Esophagus mucosa (tissue), 1 donor: ENCODE results near the gene CRTAC1. TPM values are rescaled to one million over a fixed set of nuclear protein-coding genes. Genes with fewer than 3 reads are reported as not detected.

Experiments used
- ATAC-seq: fragments of 200-7000 bp; cut with Tn5 transposase; one replicate; pipeline ENCODE4 v1.9.1; 2020
- total RNA-seq: library from RNA; stranded (reverse); gene quantifications from one replicate; pipeline ENCODE4 v1.2.4, GENCODE V29; 2023
- donor health status: DM: yes; HTN: yes; CAD: no.

Gene CRTAC1
- total RNA-seq, 1 donor from 2014 or later = 1.5 TPM

DNA sequence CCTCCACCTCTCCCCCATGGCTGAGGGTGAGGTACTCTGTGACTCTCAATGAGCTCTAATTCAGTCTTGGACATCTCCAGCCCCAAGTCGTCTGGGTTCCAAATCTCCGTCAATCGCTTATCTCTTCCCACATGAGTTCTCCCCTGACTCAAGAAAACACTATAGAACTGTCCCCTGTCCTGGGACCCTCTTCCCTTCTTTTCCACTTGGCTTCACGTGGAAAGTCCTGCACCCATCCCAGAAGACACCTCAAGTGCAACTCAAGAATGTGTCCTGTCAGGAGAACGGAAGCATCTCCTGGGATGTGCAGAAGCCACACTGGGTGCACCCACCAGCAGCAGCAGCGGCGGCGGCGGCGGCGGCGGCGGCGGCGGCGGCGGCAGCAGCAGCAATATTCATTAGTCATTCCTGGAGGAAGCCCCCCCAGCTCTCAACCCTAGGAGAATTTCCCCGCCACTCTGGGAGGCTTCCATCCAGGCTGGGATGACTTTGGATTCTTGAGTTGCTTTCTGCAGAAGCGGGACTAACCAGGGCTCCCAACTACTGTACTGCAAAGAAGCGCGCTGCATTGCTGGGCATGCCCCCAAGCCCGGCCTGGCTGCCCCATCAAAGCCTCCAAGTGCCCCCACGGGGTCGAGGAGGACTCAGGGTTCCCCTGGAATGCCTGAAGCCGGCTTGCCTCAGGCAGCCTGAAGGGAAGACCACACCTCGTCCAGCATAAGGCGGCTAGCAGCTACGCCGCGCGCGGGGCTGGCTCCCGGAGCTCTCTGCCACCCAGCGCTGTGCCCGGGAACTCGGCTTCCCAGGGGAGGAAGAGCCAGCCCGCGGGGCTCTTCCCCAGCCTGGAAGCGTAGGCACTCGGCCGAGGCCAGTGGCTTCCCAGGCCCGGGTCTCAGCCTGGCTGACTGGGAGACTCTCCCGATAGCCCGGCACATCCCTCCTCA, 1.0 kb downstream of the CRTAC1 start:
- no peak for ATAC-seq

DNA sequence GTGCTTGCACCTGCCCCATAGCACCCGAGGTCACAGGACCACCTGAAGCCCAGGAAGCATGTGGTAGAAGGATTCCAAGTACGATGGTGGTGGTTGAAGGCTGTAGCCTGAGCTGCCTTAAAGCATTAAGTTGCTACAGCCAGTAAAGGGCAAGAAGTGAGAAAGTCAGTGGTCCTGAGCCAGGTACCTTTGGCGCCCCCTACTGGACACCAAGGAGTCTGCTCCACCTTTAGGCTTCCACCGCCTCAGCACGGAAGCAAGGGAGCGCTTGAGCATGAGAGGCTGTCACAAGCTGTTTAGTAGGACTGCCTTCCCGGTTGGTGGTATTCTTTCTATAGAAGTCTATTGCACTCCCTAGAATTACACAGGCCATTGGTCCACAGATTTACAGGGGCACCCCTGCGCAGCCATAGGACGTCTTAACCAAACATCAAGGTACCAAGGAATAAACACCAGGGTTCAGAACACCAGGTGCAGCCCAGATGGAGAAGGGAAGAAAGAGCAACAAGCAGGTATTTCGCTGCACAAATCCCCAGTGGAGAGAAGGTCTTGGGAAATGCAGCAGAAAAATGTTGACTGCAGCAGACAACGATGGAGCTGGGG, 2.2 kb downstream of the CRTAC1 start:
- ATAC-seq = peak; percentile 69

DNA sequence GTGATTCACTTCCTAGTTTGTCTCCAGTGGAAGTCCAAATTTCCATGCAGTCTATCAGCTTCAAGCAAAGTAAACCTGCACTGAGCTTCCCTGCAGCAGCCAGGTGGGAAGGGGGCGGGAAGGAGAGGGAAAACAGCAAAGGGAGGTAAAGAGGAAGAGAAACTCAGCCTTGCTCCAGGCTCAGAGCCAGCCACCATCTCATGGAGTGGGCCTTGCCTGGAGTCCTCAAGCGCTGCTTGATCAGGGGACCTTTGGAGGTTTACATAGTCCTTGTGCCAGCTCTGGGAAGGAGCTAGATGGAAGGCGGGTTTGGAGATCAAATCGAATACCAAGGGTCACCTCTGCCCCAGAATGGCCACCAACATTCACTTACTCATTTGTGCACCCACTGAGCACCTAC, 7.4 kb downstream of the CRTAC1 start:
- ATAC-seq = no peak

DNA sequence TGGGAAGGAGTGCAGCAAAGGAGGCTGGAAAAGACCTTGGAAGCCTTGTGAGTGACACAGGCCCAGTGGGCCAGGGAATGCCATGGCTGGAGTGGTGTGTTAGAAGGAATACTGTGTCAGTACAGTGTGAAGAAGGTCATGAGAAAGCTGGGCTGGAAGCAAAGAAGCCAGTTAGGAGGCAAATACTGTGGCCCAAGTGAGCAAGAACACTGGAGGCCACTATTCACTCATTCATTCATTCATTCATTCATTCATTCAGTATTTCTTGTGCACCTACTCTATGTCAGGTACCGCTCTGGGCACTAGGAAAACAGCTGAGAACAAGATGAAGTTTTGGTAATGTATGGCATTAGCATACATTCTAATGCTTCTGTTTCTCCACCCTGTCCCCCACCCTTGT, 9.6 kb downstream of the CRTAC1 start:
- no peak for ATAC-seq

DNA sequence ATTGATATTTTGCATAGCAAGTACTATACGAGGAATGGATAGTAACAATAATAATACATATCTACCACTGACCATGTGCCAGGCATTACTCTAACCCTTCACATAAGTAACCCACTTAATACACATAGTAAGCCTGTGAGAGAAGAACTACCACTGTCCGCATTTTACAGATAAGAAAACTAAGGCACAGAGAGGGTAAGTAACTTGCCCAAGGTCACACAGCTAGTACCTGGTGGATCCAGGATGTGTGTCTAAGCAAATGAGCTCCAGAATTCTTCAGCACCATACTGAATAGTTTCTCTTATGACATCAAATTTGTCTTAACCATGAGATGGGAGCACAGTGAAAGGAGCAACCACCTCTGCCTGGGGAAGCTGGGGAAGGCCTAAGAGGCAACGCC, 10.2 kb downstream of the CRTAC1 start:
- ATAC-seq = no peak

DNA sequence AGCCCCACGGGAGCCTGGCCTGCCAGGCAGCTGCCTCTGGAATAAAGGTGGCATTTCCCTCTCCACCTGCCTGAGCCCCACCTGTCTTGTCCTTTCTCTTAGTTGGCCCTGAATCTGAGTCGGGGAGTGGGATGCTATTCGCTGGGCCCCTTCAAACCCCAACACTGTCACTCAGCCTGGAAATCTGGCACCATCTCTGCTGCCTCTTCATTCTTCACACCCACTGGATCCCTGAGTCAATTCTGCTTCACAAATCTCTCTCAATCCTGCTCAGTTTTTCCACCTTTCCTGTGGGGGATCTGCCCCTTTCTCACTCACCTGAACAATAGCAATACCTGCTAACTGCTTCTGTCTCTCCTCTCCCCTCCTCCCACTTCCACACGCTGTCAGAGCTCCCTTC, 10.6 kb downstream of the CRTAC1 start:
- ATAC-seq = no peak

DNA sequence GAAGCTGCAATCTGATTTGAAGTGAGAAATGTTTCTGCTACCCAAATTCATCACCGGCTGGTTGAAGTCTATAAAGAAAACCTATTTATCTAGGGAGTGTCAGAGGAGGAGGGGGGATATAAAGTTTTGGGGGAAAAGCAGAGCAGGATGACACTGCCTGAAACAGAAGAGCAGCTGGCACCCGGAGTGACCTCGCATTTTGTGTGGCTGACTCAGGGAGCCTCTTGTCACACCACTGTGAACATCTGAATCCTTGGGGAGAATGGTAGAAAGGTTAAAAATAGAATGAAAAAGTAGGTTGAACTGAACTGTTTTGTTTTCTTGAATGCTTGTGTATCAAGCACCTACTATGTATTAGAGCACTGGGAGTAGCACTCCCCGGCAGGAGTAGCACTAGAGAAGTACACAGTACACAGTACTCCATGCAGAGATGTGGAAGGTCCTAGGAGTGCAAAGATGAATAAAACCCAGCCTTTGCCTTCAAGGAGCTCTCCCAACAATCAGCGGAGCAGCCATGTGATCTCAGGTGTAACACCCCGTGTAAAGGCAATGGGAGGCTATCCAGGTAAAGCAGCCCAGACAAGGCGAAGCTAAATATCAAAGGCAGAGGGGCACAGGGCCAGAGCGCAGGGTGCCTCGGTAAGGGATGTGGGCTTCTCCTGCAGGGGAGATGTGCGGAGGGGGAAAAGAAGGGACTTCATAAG, 13.5 kb downstream of the CRTAC1 start:
- ATAC-seq = no peak

DNA sequence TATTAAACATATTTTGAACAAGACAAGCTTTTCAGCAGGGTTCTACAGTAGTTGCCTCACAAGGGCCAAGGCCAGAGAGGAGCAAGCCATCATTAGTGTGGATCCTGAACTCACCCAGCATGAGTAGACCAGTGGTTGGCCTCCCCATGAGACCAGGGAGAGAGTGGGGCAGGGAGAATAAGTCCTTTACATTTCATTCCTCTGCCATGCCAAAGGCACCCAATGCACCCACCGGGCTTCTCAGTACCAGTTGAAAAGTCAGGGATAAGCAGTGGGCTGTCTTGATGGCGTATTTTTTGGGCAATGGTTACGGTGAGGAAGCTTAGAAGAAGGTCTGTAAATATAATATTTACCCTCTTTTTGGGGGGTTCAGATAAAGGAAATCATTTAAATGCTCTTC, 16.6 kb downstream of the CRTAC1 start:
- ATAC-seq = no peak

DNA sequence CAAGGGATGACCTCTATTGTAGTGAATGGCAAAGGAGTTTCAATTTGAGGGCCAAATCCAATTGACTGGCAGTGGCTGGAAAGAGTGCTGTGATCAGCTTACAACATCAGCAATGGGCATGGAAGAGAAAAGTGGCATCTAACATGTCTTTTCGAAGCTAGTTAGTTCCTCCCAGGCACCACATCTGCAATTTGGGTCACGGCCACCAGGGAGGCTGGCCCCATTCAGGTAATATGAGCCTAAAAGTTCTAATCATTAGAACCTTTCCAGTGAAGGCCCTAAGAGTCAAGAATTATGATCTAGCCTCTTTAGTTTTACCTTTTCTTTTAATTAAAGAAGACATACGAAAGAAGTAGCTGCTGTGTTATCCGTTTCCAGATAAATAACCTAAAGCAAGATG, 17.3 kb downstream of the CRTAC1 start:
- ATAC-seq = no peak

DNA sequence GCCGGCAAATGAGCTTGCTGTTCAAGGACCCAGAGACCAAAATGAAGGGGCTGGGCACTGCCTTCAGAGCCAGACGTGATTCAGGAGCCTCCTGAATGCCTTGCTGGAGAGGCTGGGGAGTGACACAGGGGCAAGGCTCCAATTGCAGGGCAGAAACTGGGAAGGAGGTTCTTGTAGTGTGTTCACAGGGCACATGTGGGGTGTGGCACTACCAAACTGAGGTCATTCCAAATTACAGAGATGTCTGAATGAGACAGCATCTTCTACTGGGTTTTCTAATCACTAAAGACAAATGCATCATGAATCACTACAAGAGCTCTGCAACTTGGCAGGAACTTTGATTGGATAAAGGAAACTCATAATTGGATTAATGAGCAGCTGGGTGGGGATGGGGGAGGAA, 17.8 kb downstream of the CRTAC1 start:
- ATAC-seq = peak; percentile 87

DNA sequence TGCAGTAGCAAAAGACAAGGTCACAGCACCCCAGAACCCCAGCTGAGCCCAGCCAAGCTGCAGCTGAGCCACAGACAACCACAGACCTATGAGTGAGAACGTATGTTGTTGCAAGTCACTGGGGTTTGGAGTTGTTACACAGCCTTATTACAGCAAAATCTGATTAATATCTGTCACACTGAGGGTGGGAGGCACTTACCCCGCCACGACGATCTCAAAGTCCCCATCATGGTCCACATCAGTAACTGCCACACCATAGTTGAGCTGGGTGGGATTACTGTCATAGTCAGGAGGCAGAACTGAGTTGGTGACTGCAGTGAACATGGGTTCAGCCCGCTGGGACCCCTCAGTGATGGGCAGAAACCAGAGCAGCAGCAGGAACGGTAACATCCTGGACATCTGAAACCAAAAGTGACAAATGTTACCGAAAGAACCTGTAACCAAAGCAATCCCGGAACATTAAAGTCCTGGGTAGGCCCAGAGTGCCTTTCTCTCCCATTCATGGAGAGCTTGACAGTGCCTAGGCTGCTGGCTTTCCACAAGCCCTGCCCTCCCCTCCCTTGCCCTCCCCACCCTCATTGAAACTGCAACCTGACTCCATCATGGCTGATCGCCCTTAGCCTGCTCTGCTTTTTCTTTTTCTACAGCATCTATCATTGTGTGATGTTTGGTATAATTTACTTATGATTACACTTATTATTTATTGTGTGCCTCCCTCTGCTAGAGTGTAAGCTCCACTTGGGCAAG, 19.3 kb downstream of the CRTAC1 start:
- no peak for ATAC-seq

DNA sequence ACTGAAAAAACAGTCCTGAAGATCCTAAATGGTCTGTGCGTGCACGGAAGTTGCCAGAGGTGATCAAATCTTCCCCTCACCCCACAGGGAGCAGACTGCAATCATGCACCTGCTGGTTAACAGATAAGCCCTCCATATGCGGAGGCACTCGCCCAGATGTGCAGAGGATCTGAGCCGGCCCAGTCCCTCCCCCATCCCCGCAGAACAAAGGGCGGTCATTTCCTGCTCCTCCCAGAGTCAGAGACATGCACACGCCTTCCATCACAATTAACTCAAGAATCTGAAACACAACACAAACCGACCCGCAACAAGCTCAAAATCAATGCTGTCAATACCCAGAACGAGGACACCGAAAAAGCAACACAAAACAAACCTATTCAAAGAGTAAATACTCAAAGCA, 24.2 kb downstream of the CRTAC1 start:
- ATAC-seq = no peak

DNA sequence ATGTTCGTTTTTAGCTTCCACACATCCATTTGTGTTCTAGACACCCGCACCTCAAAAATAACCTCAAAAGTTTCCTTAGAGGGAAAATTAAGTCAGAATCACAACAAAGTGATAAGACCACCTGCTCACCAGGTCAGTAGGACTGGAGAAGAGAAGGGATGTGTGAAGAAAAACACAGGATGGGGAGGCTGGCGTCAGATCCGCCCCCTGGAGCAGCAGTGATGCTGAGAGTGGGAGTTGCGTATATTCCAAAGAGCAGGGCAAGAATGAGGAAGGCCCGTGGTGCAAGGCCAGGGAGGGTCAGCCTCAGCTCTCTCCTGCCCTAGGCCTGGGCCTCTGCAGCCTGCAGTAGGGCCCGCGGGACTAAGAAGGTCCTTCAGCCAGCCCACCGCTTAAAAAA, 28.7 kb downstream of the CRTAC1 start:
- ATAC-seq = no peak

DNA sequence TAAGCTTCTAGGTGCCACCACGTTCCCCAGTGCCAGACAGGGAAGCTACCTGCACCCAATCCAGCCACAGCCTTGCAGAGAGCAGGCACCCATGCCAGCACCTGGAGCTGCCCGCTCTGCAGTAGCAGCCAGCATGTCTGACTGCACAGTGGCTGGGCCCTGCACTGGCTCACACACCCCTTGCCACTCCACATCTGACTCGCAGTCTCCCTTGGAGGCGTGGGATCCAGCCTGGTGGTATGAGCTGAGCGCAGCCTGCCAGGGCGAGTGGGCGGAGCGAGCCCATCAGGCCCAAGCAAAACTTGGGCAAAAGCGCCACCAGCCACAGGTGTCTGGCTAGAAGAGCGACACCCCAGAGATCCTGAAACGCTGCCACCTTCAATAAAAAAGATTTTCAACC, 30.1 kb downstream of the CRTAC1 start:
- ATAC-seq = no peak

DNA sequence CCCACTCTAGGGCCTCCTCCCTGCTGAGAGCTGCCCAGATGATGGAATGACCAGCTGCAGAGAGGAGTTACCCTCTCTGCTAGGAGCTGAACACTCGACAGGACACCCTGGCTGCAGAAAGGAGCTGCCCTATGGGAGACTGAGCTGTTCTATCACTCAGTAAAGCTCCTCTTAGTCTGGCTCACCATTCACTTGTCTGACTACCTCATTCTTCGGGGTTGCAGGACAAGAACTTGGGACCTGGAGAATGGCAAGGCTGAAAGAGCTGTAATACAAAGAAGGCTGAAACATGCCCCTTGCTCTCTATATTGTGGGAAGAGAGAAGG, 30.5 kb downstream of the CRTAC1 start:
- no peak for ATAC-seq

DNA sequence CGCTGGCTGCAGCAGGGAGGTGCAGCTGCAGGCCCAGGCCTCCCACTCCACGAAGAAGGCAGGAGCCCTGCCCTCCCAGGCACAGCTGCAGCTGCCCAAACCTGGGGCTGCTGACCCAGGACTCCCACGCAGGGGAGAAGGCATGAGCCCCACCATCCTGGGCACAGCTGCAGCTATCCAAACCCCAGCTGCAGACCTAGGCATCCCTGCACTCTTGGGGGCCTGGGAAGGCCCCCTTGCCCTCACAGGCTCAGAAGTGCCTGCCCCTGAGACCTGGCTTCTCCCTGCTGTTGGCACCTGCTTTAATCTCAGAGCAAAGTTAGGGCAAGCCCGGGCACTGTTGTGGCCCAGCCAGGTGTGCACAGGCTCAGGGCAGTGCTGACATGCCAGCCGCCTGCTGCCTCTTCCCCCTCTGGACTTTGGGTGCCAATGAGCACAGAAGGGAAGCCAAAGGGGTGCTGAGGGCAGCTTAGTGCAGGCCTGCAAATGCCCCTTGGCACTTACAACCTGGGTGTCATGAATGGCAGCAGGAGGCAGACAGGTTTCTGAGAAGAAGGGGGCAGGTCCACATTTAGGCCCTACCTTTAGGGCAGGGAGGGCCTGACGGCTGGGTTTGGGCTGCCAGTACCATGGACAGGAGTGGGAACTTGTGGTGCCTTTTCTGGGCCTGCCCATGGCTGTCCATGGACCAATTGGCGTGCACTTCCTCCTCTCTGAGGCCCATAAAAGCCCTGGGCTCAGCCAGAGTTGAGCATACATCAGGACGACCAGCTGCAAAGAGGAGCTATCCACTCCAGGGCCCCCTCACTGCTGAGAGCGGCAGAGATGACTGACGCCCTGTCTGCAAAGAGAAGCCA, 31.1 kb downstream of the CRTAC1 start:
- ATAC-seq = peak; percentile 71

DNA sequence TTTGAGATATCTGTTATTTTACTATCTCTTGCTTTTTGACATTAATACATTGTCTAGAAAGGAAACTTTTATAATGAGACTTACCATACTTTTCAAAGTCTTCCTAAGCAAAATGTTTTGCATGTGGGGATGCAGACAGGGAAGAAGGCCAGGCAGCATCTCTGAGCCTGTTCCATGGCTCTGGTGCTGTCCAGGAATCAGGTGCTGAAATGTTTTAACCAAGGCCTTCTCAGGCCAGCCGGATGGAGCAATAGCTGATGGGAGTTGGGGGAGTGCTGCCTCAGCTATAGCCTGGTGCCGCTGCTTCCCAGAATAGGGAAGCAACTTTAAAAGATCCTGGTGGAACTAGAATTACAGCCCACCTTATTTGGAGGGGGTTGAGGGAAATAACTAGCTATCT, 38.5 kb downstream of the CRTAC1 start:
- no peak for ATAC-seq

DNA sequence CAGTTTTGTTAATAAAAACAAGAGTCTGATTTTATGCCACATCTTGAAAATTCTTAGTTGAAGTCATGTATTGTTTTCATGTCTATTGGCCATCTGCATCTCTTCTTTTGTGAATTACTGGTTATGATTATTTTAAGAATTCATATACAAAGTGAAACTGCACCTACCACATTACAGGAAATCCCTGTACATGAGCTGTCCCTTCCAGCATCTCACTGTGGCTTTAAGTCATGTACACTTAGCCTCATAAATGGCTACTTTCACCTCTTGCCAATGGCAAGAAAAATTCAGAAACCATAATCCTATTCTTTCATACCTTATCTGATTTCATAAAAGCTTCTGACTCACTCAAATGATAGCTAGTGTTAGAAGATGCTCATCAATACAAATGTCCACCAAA, 48.6 kb downstream of the CRTAC1 start:
- ATAC-seq = no peak

DNA sequence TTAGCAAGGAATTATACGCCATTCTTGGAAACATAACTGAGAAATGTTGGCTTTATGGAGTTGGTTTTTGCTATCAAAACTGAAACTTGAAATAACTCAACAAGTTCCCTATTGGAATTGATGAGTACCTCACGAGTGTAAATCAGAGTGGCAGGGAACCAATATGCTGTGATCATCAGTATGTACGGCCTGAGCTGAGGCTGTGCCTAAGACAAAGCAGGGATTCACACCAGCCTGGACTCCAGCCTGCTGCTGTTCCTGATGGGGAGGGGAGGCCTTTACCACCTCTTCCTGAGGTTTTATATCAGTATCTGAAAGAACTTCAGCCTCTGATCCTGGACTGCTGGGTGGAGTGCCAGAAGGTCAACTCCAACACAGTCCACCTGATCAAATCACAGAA, 52.7 kb downstream of the CRTAC1 start:
- ATAC-seq = no peak

DNA sequence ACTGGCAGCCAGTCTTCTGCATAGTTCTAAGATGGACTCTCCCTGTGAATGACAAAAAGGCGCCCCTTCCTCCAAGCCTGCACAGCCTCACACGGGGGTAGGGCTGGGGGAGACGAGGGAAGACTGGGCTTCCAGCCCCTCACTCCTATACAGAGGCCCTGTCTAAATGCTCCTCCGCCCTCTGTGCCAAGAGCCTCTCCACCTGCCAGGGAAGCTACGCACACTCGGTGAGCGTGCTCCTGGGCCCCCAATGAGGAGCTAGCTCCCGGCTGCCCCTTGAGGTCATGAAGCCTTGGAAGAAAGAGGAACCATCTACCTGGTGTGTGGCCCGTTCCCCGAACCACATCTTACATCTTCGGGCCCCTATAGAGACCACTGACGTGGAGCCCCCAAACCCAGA, 54.8 kb downstream of the CRTAC1 start:
- no peak for ATAC-seq

DNA sequence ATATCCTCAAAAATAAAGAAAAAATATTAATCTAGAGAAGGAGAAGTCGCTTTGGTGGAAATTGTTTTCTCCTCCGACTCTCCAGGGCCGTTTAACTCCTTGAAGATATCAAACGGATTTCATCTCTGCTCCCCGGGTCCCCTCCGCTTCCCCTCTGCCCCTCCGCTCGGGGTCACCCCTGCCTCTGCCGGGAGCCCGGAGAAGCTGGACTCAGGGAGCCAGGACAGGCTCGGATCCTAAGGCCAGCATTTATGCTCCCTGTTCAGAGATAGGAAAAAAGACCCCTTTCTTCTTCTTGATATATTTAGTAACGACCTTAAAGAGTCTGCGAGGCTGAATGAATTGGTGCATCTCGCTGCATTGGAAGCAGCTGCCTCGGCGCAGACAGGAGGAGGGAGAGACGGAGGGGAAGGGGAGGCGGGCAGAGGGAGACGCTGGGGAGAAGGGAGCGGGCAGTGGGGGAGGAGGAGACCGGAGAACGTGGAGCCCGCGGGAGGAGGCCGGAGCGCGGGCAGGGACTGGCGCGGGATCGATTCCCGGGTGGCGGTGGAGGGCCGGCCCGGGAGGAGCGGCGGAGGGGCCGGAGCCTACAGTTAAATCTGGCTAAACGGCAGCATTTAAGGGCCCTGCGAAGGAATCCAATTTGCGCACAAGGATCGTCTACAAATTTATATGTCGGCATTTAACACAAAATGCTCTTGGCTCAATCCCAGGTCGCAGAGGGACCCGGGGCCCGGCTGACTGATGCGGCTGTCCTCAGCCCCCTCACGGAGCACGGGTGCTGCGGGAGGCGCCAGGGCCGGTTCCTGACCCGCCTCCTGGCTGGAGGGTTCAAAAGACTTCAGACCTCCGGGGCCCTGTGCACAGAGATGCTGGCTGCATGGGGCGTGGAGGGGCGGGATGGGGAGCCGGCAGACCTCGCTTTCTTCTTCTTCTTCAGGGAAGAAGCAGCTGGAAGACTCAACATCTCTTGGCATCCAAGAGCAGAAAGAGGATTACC, 55.6 kb downstream of the CRTAC1 start:
- no peak for ATAC-seq
